Neutrophil (primary cell): ENCODE measurements around the gene AGTR1.

Source experiments
- H3K27ac ChIP-seq: fragments of 200-600 bp; sonication (generic); 2 replicates; pipeline ENCODE4 v1.5.1; 2016; ENCODE audit warnings: mild to moderate bottlenecking, moderate library complexity
- H3K27me3 ChIP-seq: fragments of 200-600 bp; sonication (generic); 2 replicates; pipeline ENCODE4 v1.6.0; 2016; ENCODE audit warnings: mild to moderate bottlenecking
- H3K36me3 ChIP-seq: fragments of 200-600 bp; sonication (generic); 2 replicates; pipeline ENCODE4 v1.5.1; 2017
- H3K4me1 ChIP-seq, 2 experiments: fragments of 200-600 bp in 1 of 2; sonication (generic) in 1 of 2; 1 replicate in 1 of 2; 2 replicates in 1 of 2; pipeline versions ENCODE4 v1.5.1 to v1.6.1; 2013 to 2016; ENCODE audit warnings: low read depth in 1 of 2, low read length in 1 of 2, mild to moderate bottlenecking in 1 of 2, moderate library complexity in 1 of 2; ENCODE audit not compliant: control insufficient read depth in 1 of 2, insufficient read depth in 1 of 2
- H3K4me3 ChIP-seq, 2 experiments: fragments of 200-600 bp in 1 of 2; sonication (generic) in 1 of 2; 1 replicate in 1 of 2; 2 replicates in 1 of 2; pipeline ENCODE4 v1.5.1; 2013 to 2016; ENCODE audit warnings: low read depth in 1 of 2, low read length in 1 of 2, mild to moderate bottlenecking in 1 of 2, moderate library complexity in 1 of 2
- H3K9me3 ChIP-seq: fragments of 200-600 bp; sonication (generic); 2 replicates; pipeline ENCODE4 v1.5.1; 2016
- TF ChIP-seq, protein P1 (sequence below): fragments of 200-600 bp; sonication (generic); IDR thresholded peaks from 2 replicates; pipeline ENCODE4 v1.5.1; 2016; ENCODE audit warnings: antibody characterized with exemption

Gene AGTR1

DNA sequence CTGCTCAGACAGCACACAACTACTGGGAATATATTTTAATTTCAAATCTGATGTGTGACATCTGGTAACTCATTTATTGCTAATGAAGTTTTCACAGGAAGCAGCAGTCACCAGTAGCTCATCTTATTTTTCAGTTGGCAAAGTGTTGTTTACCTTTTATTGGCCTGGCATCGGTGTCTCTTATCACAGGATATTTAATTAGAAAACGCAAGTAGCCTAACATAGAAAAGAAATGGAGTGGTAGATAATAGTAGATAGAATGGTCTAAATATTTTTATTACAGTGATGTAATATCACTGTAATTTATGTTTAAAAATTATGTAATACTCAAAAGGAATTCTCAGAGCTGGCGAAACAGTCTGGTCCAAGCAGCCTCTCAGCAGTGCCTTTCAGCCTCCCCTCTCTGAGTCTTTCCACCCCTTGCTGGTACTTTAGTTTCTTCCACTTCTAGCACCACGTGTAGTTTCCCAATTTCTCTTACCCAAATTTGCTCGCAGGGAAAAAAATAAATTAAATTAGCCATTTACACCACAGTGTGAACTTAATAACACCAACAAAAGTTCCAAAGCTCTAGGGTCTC, 31.9 kb downstream of the AGTR1 start:
- Histone ChIP-seq H3K4me1 (peaks cover 15 to 28% of the 10 kb centered on the region in 2 experiments), H3K27me3 (no peaks in the 10 kb centered on the region), H3K4me3 (no peak overlapping the region), H3K9me3 (no peaks in the 10 kb centered on the region), H3K27ac (peak overlapping the region; percentile 60), H3K36me3 (no peaks in the 10 kb centered on the region)
- TF ChIP-seq, protein P1, sequence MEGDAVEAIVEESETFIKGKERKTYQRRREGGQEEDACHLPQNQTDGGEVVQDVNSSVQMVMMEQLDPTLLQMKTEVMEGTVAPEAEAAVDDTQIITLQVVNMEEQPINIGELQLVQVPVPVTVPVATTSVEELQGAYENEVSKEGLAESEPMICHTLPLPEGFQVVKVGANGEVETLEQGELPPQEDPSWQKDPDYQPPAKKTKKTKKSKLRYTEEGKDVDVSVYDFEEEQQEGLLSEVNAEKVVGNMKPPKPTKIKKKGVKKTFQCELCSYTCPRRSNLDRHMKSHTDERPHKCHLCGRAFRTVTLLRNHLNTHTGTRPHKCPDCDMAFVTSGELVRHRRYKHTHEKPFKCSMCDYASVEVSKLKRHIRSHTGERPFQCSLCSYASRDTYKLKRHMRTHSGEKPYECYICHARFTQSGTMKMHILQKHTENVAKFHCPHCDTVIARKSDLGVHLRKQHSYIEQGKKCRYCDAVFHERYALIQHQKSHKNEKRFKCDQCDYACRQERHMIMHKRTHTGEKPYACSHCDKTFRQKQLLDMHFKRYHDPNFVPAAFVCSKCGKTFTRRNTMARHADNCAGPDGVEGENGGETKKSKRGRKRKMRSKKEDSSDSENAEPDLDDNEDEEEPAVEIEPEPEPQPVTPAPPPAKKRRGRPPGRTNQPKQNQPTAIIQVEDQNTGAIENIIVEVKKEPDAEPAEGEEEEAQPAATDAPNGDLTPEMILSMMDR = no peak

DNA sequence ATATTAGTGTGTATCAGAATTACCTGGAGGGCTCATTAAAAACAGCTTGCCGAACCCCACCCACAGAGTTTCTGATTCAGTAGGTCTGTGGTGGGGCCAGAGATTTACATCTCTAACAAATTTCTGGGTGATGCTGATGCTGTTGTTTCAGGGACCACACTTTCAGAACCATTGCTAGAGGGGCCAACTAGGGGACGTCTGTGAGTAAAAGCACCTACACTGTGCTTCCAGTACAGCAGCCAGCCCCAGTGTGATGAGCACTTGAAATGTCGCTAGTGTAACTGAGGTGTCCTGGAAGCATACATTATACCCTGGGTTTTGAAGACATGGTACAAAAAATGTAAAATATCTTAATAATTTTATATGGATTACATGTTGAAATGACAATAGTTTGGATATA, 33.0 kb downstream of the AGTR1 start:
- H3K36me3 ChIP-seq = no peaks in the 10 kb centered on the region
- H3K4me3 ChIP-seq = no peak overlapping the region
- H3K4me1 ChIP-seq = peaks cover 19 to 39% of the 10 kb centered on the region in 2 experiments
- no peak overlapping the region for H3K27ac ChIP-seq
- H3K9me3 ChIP-seq = no peaks in the 10 kb centered on the region
- H3K27me3 ChIP-seq = no peaks in the 10 kb centered on the region
- TF ChIP-seq, protein P1 = no peak

DNA sequence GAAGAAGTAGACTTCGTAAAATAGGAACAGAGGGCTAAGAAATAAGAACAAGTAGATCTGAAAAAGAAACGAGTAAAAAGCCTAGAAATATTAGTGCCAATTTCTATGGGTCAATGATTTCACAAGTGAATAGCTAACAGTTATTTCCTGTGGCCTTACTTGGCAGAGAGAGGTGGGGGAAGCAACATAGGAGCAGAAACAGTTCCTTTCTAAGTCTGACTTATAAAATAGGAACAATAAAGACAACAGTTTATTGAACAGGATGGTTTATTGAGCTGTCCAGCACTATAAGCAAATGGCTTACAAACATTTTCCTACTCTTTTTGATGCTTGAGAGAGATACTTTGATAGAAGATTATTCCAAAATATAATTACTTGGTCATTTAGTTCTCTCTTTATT, 37.9 kb downstream of the AGTR1 start:
- TF ChIP-seq, protein P1 = no peak
- peaks cover 24 to 48% of the 10 kb centered on the region in 2 experiments for H3K4me1 ChIP-seq
- H3K4me3 ChIP-seq = no peak overlapping the region
- H3K36me3 ChIP-seq = no peaks in the 10 kb centered on the region
- H3K27me3 ChIP-seq = no peaks in the 10 kb centered on the region
- H3K27ac ChIP-seq = peak overlapping the region; percentile 52
- no peaks in the 10 kb centered on the region for H3K9me3 ChIP-seq

- TF ChIP-seq, protein P1 = no peak
- Histone ChIP-seq H3K27me3 (no peaks in the 10 kb centered on the region), H3K4me3 (no peak overlapping the region), H3K9me3 (no peaks in the 10 kb centered on the region), H3K27ac (peak overlapping the region; percentile 52), H3K36me3 (no peaks in the 10 kb centered on the region), H3K4me1 (peaks cover 24 to 48% of the 10 kb centered on the region in 2 experiments)
These were observed 38.4 kb downstream of the AGTR1 start for GRCh38 chr3:148736086-148736485.

DNA sequence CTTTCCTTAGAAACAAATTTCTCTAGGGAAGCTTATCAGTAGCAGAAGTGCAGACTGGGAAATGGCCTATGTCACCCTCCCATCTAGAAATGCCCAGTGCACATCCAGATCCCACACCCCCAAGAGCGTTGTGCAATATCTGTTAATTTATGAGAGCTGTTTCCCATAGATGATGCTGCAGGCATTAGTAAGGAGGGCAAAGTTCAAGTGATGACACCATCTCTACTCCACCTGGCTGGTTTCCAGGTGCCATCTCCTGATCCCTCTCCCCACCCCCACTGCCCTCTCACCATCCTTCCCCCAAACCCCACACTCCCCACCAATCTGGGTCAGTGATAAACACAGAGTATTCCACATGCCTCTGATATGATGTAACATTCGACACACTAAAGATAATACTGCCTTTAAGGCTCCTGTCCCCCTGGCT, 39.4 kb downstream of the AGTR1 start:
- Histone ChIP-seq H3K4me3 (no peak overlapping the region), H3K36me3 (no peaks in the 10 kb centered on the region), H3K27me3 (no peaks in the 10 kb centered on the region), H3K27ac (no peak overlapping the region), H3K9me3 (no peaks in the 10 kb centered on the region), H3K4me1 (peaks cover 24 to 48% of the 10 kb centered on the region in 2 experiments)
- TF ChIP-seq, protein P1 = no peak
